GM18909 (cell line): ENCODE results near the gene PIK3IP1.

ENCODE experiments used
- ATAC-seq: cut with Tn5 transposase; IDR thresholded peaks from one replicate; pipeline ENCODE4 v1.9.1; 2021; ENCODE audit warnings: mild to moderate bottlenecking; ENCODE audit not compliant: unreplicated experiment, poor library complexity

The PIK3IP1 gene

DNA sequence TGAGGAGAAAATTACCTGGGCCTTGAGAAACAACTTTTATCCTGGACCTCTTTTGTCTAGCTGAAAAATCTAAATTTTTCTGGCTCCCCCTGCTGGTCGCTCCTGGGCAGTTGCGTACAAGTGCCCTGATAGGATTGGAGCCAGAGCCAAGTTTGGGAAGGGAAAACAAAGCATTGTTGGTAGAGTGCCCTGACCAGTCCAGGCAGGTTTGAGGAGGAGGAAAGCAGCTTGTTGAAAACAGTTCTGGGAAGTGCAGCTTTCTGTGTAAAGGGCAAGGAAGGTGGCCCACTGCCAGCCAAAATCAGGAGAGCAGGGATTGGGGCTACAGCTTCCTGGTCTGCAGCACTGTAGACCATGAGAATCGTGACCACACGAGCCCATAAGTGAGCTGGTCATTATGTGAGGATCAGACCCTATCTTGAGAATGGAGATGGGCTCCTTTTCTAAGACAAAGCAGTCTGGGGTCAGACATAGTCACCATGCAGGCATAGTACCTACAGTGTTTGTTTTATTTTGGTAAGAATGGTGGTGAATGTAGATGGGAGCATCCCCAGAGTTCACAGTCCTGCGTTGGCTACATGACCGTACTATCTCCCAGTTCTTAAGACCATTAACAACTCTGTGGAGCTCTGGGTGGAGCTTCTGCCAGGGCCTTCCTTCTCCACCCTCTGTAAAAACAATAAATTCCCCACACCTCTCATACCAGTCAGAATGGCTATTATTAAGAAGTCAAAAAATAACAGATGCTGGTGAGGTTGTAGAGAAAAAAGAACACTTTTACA lies 21.3 kb upstream of the PIK3IP1 start:
- ATAC-seq: no peak

DNA sequence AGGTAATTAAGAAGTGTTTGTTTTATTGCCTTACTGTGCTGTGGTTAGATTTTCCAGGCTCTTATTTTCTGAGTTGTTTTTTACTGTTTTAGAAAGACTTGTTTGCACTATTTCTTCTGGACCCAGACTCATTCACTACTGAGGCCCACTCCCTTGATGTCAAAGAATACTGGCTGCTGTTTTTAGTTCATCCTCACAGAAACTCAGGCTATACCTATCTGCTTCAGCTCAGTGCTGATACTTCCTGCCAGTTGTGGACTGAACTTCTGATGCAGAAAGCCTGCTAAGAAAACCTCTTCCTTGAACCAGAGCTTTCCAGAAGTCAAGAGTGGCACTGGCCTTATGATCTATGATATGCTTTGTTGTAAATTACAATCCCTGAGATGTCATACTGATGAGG lies 15.9 kb upstream of the PIK3IP1 start:
- no peak for ATAC-seq

DNA sequence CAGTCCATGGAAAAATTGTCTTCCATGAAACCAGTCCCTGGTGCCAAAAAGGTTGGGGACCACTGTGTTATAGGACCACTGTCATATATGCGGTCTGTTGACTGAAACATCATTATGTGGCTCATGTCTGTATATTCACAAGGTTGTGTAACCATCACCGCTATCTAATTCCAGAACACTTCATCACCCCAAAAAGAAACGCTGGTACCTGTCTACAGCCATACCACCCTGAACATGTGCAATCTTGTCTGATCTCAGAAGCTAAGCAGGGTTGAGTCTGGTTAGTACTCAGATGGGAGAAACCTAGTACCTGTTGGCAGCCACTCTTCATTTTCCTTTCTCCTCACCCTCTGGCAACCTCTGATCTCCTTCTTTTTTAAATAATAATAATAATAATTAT lies 12.9 kb upstream of the PIK3IP1 start:
- ATAC-seq: no peak

DNA sequence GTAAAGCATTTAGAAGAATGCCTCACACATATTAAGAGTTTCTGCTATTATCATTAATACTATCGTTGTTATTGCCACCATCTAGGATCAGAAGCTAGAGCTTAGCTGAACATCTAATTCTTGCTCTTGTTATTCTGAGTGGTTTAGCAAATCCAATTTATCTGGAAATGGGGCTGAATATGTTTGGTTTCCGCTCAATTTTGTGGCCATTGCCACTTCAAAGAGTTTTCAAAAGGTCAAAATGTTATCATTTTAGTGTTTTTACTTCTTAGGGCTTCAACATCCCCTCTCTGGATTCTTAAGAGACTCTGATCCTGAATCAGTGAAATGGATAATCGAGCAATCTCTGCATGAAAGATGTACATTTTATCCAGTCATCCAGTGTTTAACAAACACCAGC lies 10.2 kb upstream of the PIK3IP1 start:
- ATAC-seq: no peak

DNA sequence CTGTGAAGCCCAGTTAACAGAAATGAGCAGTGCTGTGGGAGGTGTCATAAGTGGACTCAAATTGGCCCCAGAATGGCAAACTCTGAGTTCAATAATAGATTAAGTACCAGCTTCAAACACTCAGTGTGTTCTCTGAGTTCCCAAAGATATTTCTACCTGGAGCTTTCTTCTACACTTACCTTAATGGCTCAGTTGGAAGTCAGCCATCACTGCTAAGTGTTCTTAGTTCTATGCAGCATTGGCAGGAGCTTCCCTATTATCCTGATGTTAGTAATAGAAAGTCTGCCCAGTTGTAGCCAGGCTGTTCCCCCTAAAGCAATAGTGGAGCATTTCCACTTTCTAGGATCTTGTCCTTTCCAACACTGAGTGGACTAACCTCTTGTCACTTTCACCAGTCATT lies 9.7 kb upstream of the PIK3IP1 start:
- ATAC-seq: no peak

DNA sequence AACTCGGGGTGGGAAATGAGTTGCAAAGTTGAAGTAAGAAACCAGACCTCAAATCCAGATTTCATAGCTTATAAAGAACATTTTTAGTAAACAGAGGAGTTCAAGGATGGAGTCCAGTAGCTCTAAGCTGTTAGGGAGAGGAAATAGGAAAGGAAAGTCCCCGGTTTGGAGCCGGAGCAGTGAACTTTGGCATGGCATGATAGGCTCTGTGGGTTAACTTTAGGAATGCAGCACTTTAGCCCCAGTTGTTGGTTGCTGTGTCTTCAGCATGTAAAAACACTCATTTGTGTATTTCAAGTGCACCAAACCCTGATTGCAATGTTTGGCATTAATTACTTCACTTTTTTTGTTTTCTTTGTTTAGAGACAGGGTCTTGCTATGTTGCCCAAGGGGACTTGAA lies 8.6 kb upstream of the PIK3IP1 start:
- ATAC-seq: no peak

DNA sequence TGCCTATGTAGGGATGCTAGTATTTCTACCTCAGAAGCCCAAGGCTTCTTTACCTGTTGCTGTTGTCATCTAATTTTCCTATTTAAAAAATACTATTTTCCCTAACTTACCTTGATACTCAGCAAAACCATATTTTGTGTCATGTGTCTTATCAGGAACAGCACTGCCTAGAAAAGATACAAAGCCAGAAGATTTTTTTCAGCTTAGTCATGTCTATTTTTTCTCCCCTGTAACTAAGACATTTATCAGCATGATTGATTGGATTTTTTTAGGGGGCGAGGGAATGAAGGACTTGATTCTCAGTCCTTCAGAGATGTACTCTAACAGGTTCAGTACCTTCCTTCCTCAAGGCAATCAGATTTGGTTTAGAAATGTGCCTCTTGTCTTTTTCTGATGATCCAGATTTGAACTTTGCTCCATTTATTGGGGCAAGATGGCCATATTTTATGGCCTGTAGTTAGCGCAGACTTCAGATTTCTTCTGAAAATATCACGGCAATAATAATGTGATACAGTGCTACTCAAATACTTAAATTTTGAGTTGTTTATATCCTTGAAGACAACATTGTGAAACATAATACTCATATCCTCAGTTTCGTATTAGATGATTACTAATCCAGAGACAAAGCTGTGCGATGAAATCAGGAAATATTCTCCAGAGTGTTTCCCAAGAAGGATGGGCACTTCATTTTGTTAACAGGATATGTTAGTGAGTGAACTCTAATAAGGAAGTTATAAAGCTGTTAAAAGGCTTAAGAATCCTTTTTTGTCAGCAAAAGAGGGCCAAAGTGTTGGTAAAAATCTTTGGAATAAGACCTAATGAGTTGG lies 3.8 kb upstream of the PIK3IP1 start:
- no peak for ATAC-seq

DNA sequence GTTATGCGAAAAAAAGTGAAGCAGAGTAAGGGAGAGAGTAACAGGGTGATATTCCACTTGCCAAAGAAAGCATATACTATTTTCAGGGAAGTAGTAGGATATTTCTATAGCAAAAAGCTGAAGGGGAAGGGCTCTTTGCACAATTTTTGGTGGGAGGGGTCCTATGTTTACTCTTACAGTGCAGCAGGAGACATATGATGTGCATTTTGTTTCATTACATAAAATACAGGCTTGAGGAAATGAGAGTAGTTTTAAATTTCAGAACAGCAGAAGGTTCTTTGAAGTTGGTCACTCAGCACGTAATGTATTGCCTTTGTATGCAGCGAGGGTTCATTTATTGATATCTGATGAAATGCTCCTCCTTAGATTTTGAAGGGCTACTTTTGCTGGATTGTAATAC lies 3.1 kb upstream of the PIK3IP1 start:
- ATAC-seq: no peak

DNA sequence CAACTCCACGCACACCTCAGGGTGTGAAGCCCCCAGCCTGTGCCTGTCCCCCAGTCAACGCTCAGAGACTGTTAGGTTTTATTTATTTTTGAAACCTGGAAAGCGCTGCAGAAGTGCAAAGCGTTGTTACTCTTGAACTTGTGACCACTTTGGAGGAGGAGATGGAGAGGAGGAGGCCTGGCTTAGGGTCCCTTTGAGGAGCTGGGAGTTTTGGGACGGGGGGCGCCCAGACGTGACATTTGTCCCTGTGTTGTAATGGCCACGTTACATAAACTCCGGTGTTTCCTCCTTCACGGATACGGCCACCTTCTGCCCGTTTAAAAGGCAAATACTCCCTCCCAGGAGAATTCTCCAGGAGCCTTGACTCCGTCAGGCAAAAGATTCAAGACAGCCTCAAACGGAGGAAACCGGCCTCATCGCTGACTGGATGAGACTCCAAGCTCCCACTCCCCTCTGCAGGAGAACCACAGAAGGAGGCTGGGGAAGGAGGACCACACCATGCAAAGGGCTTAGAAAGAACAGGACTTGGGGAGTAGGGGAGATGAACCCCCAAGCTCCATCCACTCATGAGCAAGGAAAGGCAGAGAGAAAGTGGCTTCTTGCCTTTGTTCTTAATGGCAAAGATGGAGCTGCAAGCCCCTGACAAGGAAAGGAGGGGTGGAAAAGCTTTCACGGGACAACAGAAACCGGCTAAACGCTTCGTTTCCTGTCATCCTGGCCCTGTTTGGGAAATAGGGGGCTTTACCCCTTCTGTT lies 630 bp downstream of the PIK3IP1 start:
- no peak for ATAC-seq

DNA sequence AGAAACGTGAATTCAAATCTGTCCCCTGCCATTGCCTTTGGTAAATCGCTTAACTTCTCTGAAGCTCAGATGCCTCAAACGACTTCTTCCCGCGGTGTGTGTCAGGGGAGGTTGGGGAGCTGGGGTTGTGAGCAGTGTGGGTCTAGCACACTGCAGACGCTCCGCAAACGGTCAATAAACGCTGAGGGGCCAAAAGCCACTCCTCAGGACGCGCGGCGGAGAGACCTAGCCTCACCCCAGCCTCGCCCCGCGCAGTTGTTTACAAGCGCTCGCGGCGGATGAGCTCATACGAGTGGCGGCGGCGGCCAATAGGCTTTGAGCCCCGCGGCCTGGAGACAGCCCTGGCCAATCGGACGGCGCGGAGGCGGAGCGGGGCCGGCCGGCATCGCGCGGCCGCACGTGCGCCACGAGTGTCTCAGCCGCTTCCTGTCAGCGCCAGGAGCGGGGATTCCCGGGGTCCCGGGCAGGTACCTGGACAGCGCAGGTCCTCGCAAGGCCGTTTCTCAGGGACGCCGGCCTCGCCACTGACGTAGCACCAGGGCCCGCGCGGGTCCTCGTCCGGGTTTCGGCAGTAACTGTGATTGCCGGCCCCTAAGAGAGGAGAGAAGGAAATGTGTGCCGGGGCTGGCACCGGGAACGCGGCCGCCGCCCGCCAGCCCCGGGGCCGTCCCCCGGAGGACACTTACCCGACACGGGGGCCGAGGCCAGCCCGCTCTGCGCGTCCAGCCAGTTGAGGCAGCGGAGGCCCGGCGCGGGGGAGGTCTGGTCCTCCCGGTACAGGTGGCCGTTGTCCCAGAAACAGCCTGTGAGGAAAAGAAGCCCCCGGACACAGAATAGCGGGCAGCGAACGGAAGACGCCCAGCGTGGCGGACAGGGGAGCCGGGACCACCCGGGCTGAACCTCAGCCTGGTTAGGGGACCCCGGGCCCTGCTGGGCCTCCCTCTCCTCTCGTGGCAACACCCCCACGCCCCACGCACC lies 1.5 kb downstream of the PIK3IP1 start:
- ATAC-seq: peak; percentile 92

DNA sequence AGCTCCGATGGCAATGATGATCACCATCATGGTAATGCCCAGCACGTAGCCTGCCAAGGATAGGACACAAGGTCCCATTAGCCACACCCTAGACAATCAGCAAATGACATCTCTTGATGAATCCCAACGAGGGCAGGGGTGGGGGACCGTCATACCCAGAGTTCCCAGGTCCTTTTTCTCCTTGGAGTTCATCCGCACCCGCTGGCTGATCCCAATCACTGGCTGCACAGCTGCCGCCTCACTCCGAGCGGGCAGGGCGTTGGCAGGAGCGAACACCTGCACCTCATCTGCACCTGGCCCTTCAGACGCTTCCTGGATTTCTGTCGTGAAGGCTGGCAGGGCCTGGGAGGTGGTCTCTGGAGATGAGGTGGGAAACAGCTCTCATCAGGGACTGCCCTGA lies 2.9 kb downstream of the PIK3IP1 start:
- ATAC-seq: no peak

DNA sequence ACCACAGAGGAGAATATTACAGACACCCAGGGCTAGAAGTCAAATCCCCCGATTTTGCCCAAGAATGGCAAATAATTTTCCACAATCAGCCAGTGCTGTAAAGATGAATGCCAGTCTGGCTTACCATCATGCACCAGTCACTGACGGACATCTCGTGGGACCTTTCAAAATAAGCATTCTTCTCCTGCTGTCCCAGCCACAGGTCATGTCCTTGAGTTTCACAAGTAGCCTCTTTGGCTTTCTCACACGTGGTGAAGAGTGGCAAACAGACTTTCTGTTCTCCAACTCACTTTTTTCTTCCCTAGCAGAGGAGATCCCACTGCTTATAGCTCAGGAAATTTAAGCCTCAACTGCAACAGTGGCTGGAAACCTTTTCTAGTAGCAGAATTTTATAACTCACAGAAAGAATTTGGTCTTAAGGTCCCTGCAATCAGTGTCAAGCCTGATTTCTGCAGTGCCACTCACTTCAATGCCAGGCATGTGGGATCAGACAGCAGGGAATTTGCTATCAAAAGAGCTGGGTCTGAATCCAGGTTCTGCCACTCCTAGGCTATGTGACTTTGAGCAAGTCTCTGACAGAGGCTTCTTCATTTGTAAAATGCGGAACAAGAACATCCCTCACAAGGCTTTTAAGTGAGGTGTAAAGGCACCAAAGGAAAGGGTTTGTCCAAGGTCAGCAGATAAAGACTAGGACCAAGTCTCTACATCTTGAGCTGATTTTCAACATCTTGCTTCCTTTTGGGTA lies 3.6 kb downstream of the PIK3IP1 start:
- no peak for ATAC-seq

DNA sequence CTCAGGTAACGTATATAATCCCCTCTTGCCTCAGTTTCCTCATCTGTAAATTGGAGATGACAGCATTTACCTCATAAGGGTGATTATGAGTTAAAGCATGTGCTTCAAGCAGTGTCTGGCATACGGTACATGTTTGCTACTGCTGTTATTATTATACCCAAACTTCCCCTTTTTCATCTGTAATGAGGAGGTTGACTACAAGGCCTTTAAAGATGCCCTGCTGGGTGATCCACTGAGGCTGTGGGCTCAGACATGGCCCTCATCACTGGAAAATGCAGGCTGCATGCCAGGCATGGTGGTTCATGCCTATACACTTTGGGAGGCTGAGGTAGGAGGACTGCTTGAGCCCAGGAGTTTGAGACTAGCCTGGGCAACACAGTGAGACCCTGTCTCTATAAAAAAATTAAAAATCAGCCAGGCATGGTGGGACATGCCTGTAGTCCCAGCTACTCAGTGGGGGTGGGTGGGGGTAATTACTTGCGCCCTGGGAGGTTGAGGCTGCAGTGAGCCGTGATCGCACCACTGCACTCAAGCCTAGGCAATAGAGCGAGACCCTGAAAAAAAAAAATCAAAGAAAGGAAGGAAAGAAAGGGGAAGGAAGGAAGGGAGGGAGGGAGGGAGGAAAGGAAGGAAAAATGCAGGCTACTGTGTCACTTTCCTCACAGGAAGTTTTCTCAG lies 4.3 kb downstream of the PIK3IP1 start:
- ATAC-seq: no peak

DNA sequence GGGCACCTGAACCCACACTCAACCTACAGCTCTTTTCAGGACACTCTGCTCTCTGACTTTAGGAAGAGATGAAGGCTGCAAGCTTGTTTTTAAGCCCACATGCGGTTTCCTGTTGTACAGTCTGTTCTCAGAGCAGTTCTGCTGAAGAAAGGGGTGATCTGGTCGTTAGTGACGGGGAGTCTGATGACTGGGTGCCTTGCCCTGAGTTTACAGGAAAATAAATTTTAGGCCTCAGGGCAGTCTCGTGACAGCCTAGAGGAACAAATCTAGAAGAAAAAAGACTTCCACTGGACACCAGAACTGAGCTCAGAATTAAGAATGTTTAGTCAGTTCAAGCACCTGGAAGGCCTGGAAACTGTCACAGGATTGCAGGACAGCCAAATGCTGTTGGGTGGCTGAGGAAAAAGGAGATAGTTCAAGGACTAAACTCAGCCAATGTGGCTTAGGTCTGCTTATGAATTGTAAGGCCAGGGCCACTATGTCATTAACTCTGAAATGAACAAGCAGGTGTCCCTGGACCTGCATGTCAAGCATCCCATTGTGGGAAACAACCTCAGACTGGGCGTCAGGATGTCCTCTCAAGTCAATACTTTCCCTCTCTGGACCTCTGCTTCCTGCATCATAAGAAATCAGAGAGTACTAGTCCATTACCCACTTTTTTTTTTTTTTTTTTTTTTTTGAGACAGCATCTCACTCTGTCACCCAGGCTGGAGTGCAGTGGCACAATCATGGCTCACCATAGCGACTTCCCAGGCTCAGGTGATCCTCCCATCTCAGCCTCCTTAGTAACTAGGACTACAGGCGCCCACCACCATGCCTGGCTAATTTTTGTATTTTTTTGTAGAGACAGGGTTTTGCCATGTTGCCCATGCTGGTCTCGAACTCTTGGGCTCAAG lies 5.7 kb downstream of the PIK3IP1 start:
- no peak for ATAC-seq

DNA sequence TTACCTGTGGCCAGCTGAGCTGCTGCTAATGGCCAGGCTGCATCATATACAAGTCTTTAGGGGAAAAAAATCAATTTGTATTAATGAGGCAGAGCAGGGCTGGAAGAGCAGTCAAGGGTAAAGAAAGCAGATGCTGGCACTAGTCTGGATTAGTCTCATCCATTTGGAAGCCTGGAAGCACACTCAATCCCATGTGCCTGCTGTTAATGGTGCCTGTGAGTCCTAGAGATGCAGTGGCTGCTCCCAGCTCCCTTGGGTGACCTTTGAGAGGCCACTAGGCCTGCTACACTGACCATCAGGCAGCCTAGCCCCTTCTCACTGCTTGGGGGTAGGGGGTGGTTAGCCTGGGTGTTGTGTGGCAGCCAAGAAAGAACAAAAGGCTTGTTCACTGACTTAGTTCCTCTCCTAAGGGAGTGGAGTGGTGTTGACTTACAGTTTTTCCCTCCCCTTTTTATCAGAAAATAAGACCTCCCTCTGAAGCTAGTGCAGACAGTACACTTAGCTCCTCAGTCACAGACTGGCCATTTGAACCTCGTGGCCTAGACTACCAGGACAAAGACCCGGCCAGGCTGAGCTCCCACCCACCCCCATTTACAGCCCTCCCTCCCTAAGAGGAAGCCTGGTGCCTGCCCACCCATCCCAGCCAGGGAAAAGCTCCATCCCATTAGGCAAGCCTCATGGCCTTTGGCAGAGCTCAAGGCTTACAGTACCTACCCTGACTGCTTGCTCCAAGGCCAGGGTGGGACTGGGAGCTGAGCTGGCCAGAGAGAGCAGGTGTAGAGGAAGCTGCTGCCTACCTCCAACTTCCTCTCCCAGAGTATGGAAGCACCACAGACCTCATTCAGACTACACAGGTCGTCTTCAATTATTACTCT lies 7.8 kb downstream of the PIK3IP1 start:
- ATAC-seq: no peak

DNA sequence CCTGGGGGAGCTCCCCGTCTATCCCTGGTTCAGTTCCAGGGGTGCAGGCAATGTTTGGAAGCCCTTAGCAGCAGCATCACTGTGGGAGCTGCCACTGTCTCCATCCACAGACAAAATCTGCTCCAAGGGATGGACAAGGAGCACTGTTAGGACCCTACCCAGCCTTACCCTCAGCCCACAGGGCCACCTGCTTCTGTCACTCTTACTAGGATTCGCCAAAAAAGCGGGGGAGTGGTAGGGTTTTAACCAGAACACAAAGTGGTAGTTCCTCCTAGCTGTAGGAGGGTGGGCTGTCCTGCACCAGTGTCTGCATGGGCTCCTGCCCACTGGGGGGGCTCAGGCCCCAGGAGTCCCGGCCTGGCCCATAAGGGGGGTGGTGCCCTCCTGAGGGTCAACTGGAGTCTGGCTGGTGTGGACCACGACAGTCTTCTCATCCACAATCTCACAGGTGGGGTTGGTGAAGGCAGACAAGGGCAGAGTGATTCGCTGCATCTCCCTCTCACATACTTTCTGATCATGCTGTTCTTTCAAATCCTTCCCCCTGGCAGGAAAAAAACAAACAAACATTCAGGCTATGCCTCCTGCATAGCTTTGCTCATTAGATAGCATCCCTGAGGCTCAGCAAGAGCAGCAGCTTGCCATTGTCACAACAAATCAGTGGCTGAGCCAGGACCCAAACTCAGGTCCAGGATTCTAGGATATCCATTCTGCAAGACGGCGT lies 9.4 kb downstream of the PIK3IP1 start:
- no peak for ATAC-seq
